ENCODE data around the gene PGLYRP3.

DNA sequence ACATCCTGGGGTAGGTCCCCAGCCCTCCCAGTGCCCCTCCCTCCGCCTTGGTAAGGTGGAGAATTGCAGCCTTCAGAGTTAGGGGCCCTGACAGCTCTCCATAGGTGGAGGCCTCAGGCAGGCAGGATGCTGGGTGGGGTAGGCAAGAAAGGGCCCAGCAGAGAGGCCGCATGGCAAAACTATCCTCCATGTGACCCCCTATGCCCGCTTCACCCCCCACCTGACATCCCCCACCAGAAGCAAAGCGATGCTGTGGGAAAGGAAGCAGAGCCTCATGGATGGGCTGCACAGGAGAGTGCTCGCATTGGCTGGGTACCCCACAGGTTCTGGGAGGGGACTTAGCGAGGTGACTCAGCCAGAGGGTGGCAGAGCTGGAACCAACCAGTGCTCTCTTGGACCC is 46.5 kb upstream of the PGLYRP3 start:
- TF ChIP-seq, protein P1, sequence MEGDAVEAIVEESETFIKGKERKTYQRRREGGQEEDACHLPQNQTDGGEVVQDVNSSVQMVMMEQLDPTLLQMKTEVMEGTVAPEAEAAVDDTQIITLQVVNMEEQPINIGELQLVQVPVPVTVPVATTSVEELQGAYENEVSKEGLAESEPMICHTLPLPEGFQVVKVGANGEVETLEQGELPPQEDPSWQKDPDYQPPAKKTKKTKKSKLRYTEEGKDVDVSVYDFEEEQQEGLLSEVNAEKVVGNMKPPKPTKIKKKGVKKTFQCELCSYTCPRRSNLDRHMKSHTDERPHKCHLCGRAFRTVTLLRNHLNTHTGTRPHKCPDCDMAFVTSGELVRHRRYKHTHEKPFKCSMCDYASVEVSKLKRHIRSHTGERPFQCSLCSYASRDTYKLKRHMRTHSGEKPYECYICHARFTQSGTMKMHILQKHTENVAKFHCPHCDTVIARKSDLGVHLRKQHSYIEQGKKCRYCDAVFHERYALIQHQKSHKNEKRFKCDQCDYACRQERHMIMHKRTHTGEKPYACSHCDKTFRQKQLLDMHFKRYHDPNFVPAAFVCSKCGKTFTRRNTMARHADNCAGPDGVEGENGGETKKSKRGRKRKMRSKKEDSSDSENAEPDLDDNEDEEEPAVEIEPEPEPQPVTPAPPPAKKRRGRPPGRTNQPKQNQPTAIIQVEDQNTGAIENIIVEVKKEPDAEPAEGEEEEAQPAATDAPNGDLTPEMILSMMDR (IDR thresholded peaks at IDR 0.05; ENCODE audit: extremely low read depth in 1 of 2, insufficient read depth in 1 of 2, low read depth in 1 of 2, low read length in 2 of 2) = no peak
- TF ChIP-seq EZH2 (IDR thresholded peaks at IDR 0.05; ENCODE audit: borderline replicate concordance, low read depth, low read length, severe bottlenecking) (no peak), POLR2A (IDR thresholded peaks at IDR 0.05; ENCODE audit: low read depth, low read length) (no peak), MYC (IDR thresholded peaks at IDR 0.05; ENCODE audit: low read depth, low read length) (no peak), POLR2AphosphoS5 (IDR thresholded peaks at IDR 0.05; ENCODE audit: insufficient read depth, low read depth, low read length) (no peak), JUN (IDR thresholded peaks at IDR 0.05; ENCODE audit: borderline replicate concordance, insufficient read depth, insufficient read length, low read depth) (no peak)
